ENCODE measurements around the gene SLC25A3. TPM values are rescaled to one million over a fixed set of nuclear protein-coding genes. Genes with fewer than 3 reads are reported as not detected.

The SLC25A3 gene
- total and polyA plus RNA-seq, 9 of the 15 experiments (the other 6 are each of a cell fraction or from before 2014, with no cell fraction given) = 264 to 766 (median 495) TPM

GRCh38 chr12:98579835-98580234 is 13.7 kb upstream of the SLC25A3 start (continued):
- TF ChIP-seq ZBTB2 (IDR thresholded peaks at IDR 0.05) (peak; percentile 86), STAT6 (CRISPR knock-in tag; IDR thresholded peaks at IDR 0.05) (no peak), BRF1 (IDR thresholded peaks at IDR 0.05; ENCODE audit: borderline replicate concordance, extremely low read depth, insufficient read length) (no peak), MCM3 (IDR thresholded peaks at IDR 0.05) (no peak), ZNF830 (CRISPR knock-in tag; IDR thresholded peaks at IDR 0.05) (no peak), RCOR1 (IDR thresholded peaks at IDR 0.05; ENCODE audit: borderline replicate concordance in 1 of 2, low read depth in 2 of 2, low read length in 2 of 2) (no peak), POLR2H (tag; IDR thresholded peaks at IDR 0.05; ENCODE audit: low read depth) (no peak), GATAD2B (IDR thresholded peaks at IDR 0.05; ENCODE audit: borderline replicate concordance) (0 out of 2 replicates have a peak, but pooled peaks have one; percentile 44), TCFL5 (CRISPR knock-in tag; conservative IDR thresholded peaks at IDR 0.05) (no peak), HDAC1 (IDR thresholded peaks at IDR 0.05) (peak in 1 of 2 experiments; percentile 44; a peak in 1 of 4 replicates), GATA2 (CRISPR knock-in tag; IDR thresholded peaks at IDR 0.05) (peak; percentile 41; the same call in 1 of the 2 replicates), DACH1 (IDR thresholded peaks at IDR 0.05; ENCODE audit: partially characterized antibody) (peak; percentile 97), C11orf30 (IDR thresholded peaks at IDR 0.05; ENCODE audit: low read depth) (no peak), ZNF668 (CRISPR knock-in tag; IDR thresholded peaks at IDR 0.05) (no peak), CEBPZ (IDR thresholded peaks at IDR 0.05; ENCODE audit: borderline replicate concordance, low read depth, low read length) (no peak), SP1 (CRISPR knock-in tag; IDR thresholded peaks at IDR 0.05) (no peak), ETS2 (tag; IDR thresholded peaks at IDR 0.05; ENCODE audit: borderline replicate concordance, poor library complexity, severe bottlenecking) (no peak), NR2F6 (CRISPR knock-in tag; IDR thresholded peaks at IDR 0.05) (no peak), MTA1 (IDR thresholded peaks at IDR 0.05; ENCODE audit: borderline replicate concordance) (peak; percentile 59; the same call in 1 of the 2 replicates), SRSF1 (IDR thresholded peaks at IDR 0.05; ENCODE audit: low read depth, low read length) (no peak), CBX5 (IDR thresholded peaks at IDR 0.05; ENCODE audit: borderline replicate concordance, low read depth) (no peak)

All from K562 (cell line).